ENCODE results near the gene MAGI3.

MAGI3 gene

GRCh38 chr1:113422315-113423068 lies 32.2 kb downstream of the MAGI3 start:
- H3K27me3 ChIP-seq (ENCODE audit: control insufficient read depth, insufficient read depth, low read length), result no peaks in the 10 kb centered on the region
- H3K9me3 ChIP-seq (ENCODE audit: control insufficient read depth, insufficient read depth, low read depth, low read length), result peaks cover 14% of the 10 kb centered on the region
- H3K27ac ChIP-seq (ENCODE audit: low read depth, low read length), result no peak overlapping the region
- no peaks in the 10 kb centered on the region for H3K4me1 ChIP-seq (ENCODE audit: control insufficient read depth, insufficient read depth, low read length)
- no peaks in the 10 kb centered on the region for H3K36me3 ChIP-seq (ENCODE audit: control insufficient read depth, insufficient read depth, low read length)
- no peak overlapping the region for H3K4me3 ChIP-seq (ENCODE audit: low read depth, low read length)
- no peak overlapping the region for H3K9ac ChIP-seq (ENCODE audit: low read length)

- H3K9ac ChIP-seq (ENCODE audit: low read length), result no peak overlapping the region
- peaks cover 14% of the 10 kb centered on the region for H3K9me3 ChIP-seq (ENCODE audit: control insufficient read depth, insufficient read depth, low read depth, low read length)
- H3K36me3 ChIP-seq (ENCODE audit: control insufficient read depth, insufficient read depth, low read length), result no peaks in the 10 kb centered on the region
- H3K27ac ChIP-seq (ENCODE audit: low read depth, low read length), result no peak overlapping the region
- no peaks in the 10 kb centered on the region for H3K27me3 ChIP-seq (ENCODE audit: control insufficient read depth, insufficient read depth, low read length)
- H3K4me3 ChIP-seq (ENCODE audit: low read depth, low read length), result no peak overlapping the region
- H3K4me1 ChIP-seq (ENCODE audit: control insufficient read depth, insufficient read depth, low read length), result no peaks in the 10 kb centered on the region
Measured at GRCh38 chr1:113423826-113424225, 33.5 kb downstream of the MAGI3 start.

- H3K9me3 ChIP-seq (ENCODE audit: control insufficient read depth, insufficient read depth, low read depth, low read length), result no peaks in the 10 kb centered on the region
Measured at GRCh38 chr1:113429461-113430153, 39.3 kb downstream of the MAGI3 start.

GRCh38 chr1:113433184-113433583 lies 42.9 kb downstream of the MAGI3 start:
- no peak overlapping the region for H3K9ac ChIP-seq (ENCODE audit: low read length)
- no peak overlapping the region for H3K4me3 ChIP-seq (ENCODE audit: low read depth, low read length)
- H3K36me3 ChIP-seq (ENCODE audit: control insufficient read depth, insufficient read depth, low read length), result no peaks in the 10 kb centered on the region
- no peak overlapping the region for H3K27ac ChIP-seq (ENCODE audit: low read depth, low read length)
- no peaks in the 10 kb centered on the region for H3K27me3 ChIP-seq (ENCODE audit: control insufficient read depth, insufficient read depth, low read length)
- peaks cover 9% of the 10 kb centered on the region; the same call in 1 of the 2 replicates for H3K4me1 ChIP-seq (ENCODE audit: control insufficient read depth, insufficient read depth, low read length)
- H3K9me3 ChIP-seq (ENCODE audit: control insufficient read depth, insufficient read depth, low read depth, low read length), result no peaks in the 10 kb centered on the region

More at GRCh38 chr1:113429461-113430153, 39.3 kb downstream of the MAGI3 start:
- Histone ChIP-seq H3K4me1 (ENCODE audit: control insufficient read depth, insufficient read depth, low read length) (0 out of 2 replicates have a peak, but pooled peaks cover 5% of the 10 kb centered on the region), H3K9ac (ENCODE audit: low read length) (no peak overlapping the region), H3K36me3 (ENCODE audit: control insufficient read depth, insufficient read depth, low read length) (no peaks in the 10 kb centered on the region), H3K4me3 (ENCODE audit: low read depth, low read length) (no peak overlapping the region), H3K27me3 (ENCODE audit: control insufficient read depth, insufficient read depth, low read length) (no peaks in the 10 kb centered on the region), H3K27ac (ENCODE audit: low read depth, low read length) (no peak overlapping the region)

- Histone ChIP-seq H3K27ac (ENCODE audit: low read depth, low read length) (no peak overlapping the region), H3K4me1 (ENCODE audit: control insufficient read depth, insufficient read depth, low read length) (peaks cover 15% of the 10 kb centered on the region)
Measured at GRCh38 chr1:113434081-113434873, 44.0 kb downstream of the MAGI3 start.

GRCh38 chr1:113434874-113435175 lies 44.5 kb downstream of the MAGI3 start:
- Histone ChIP-seq H3K27me3 (ENCODE audit: control insufficient read depth, insufficient read depth, low read length) (no peaks in the 10 kb centered on the region), H3K27ac (ENCODE audit: low read depth, low read length) (no peak overlapping the region), H3K9ac (ENCODE audit: low read length) (no peak overlapping the region), H3K4me3 (ENCODE audit: low read depth, low read length) (no peak overlapping the region), H3K36me3 (ENCODE audit: control insufficient read depth, insufficient read depth, low read length) (no peaks in the 10 kb centered on the region), H3K9me3 (ENCODE audit: control insufficient read depth, insufficient read depth, low read depth, low read length) (no peaks in the 10 kb centered on the region), H3K4me1 (ENCODE audit: control insufficient read depth, insufficient read depth, low read length) (peaks cover 10% of the 10 kb centered on the region)

More at GRCh38 chr1:113434081-113434873, 44.0 kb downstream of the MAGI3 start:
- Histone ChIP-seq H3K27me3 (ENCODE audit: control insufficient read depth, insufficient read depth, low read length) (no peaks in the 10 kb centered on the region), H3K36me3 (ENCODE audit: control insufficient read depth, insufficient read depth, low read length) (no peaks in the 10 kb centered on the region), H3K4me3 (ENCODE audit: low read depth, low read length) (no peak overlapping the region), H3K9ac (ENCODE audit: low read length) (no peak overlapping the region), H3K9me3 (ENCODE audit: control insufficient read depth, insufficient read depth, low read depth, low read length) (no peaks in the 10 kb centered on the region)

- no peaks in the 10 kb centered on the region for H3K9me3 ChIP-seq (ENCODE audit: control insufficient read depth, insufficient read depth, low read depth, low read length)
- no peak overlapping the region for H3K27ac ChIP-seq (ENCODE audit: low read depth, low read length)
- no peaks in the 10 kb centered on the region for H3K36me3 ChIP-seq (ENCODE audit: control insufficient read depth, insufficient read depth, low read length)
- H3K4me1 ChIP-seq (ENCODE audit: control insufficient read depth, insufficient read depth, low read length), result peaks cover 10% of the 10 kb centered on the region
- H3K27me3 ChIP-seq (ENCODE audit: control insufficient read depth, insufficient read depth, low read length), result no peaks in the 10 kb centered on the region
- no peak overlapping the region for H3K4me3 ChIP-seq (ENCODE audit: low read depth, low read length)
- H3K9ac ChIP-seq (ENCODE audit: low read length), result no peak overlapping the region
Measured at GRCh38 chr1:113437554-113438341, 47.4 kb downstream of the MAGI3 start.

GRCh38 chr1:113438505-113439276 lies 48.4 kb downstream of the MAGI3 start:
- no peak overlapping the region for H3K9ac ChIP-seq (ENCODE audit: low read length)
- no peak overlapping the region for H3K4me3 ChIP-seq (ENCODE audit: low read depth, low read length)
- H3K4me1 ChIP-seq (ENCODE audit: control insufficient read depth, insufficient read depth, low read length), result peaks cover 10% of the 10 kb centered on the region
- no peaks in the 10 kb centered on the region for H3K9me3 ChIP-seq (ENCODE audit: control insufficient read depth, insufficient read depth, low read depth, low read length)
- H3K27ac ChIP-seq (ENCODE audit: low read depth, low read length), result no peak overlapping the region
- no peaks in the 10 kb centered on the region for H3K27me3 ChIP-seq (ENCODE audit: control insufficient read depth, insufficient read depth, low read length)
- no peaks in the 10 kb centered on the region for H3K36me3 ChIP-seq (ENCODE audit: control insufficient read depth, insufficient read depth, low read length)

GRCh38 chr1:113439277-113439670 lies 49.0 kb downstream of the MAGI3 start:
- Histone ChIP-seq H3K4me3 (ENCODE audit: low read depth, low read length) (no peak overlapping the region), H3K4me1 (ENCODE audit: control insufficient read depth, insufficient read depth, low read length) (peaks cover 10% of the 10 kb centered on the region), H3K27ac (ENCODE audit: low read depth, low read length) (no peak overlapping the region), H3K9me3 (ENCODE audit: control insufficient read depth, insufficient read depth, low read depth, low read length) (peaks cover 6% of the 10 kb centered on the region; the same call in 1 of the 2 replicates), H3K27me3 (ENCODE audit: control insufficient read depth, insufficient read depth, low read length) (no peaks in the 10 kb centered on the region), H3K9ac (ENCODE audit: low read length) (no peak overlapping the region), H3K36me3 (ENCODE audit: control insufficient read depth, insufficient read depth, low read length) (no peaks in the 10 kb centered on the region)

- H3K36me3 ChIP-seq (ENCODE audit: control insufficient read depth, insufficient read depth, low read length), result no peaks in the 10 kb centered on the region
- no peaks in the 10 kb centered on the region for H3K27me3 ChIP-seq (ENCODE audit: control insufficient read depth, insufficient read depth, low read length)
- H3K4me1 ChIP-seq (ENCODE audit: control insufficient read depth, insufficient read depth, low read length), result peaks cover 10% of the 10 kb centered on the region
Measured at GRCh38 chr1:113442131-113442530, 51.8 kb downstream of the MAGI3 start.

More at GRCh38 chr1:113442131-113442530, 51.8 kb downstream of the MAGI3 start:
- no peak overlapping the region for H3K4me3 ChIP-seq (ENCODE audit: low read depth, low read length)
- H3K27ac ChIP-seq (ENCODE audit: low read depth, low read length), result no peak overlapping the region
- H3K9ac ChIP-seq (ENCODE audit: low read length), result no peak overlapping the region
- peaks cover 14% of the 10 kb centered on the region; the same call in 1 of the 2 replicates for H3K9me3 ChIP-seq (ENCODE audit: control insufficient read depth, insufficient read depth, low read depth, low read length)
